Keratinocyte (primary cell): Measurements from ENCODE around the gene LDLRAD4. TPM values are rescaled to one million over a fixed set of nuclear protein-coding genes. Genes with fewer than 3 reads are reported as not detected.

Experiments
- DNase-seq: peaks from one replicate; pipeline ENCODE4 v3.0.0-alpha.2; 2011; ENCODE audit warnings: low read depth, missing footprints, low spot score
- FAIRE-seq: peaks from 2 replicates; lab custom pipeline; 2011; peaks lifted over from hg19 to GRCh38; lab: Jason Lieb, UNC
- H2AFZ ChIP-seq: 2 replicates; pipeline ENCODE4 v1.6.0; 2012; ENCODE audit warnings: low read length, control low read depth, inconsistent platforms; ENCODE audit not compliant: control insufficient read depth
- H3K27ac ChIP-seq: 2 replicates; pipeline ENCODE4 v1.5.1; 2011; ENCODE audit warnings: low read length; ENCODE audit not compliant: control insufficient read depth, insufficient read depth
- H3K27me3 ChIP-seq: 3 replicates; pipeline ENCODE4 v1.6.0; 2011; ENCODE audit warnings: low read length; ENCODE audit not compliant: control insufficient read depth, insufficient read depth; ENCODE audit errors: extremely low read depth
- H3K36me3 ChIP-seq, 2 experiments: 2 replicates in 1 of 2; 3 replicates in 1 of 2; pipeline ENCODE4 v1.5.1; 2011; ENCODE audit warnings: low read length in 2 of 2, mild to moderate bottlenecking in 1 of 2; ENCODE audit not compliant: control insufficient read depth in 2 of 2, insufficient read depth in 2 of 2; ENCODE audit errors: extremely low read depth in 1 of 2
- H3K4me1 ChIP-seq: 3 replicates; pipeline ENCODE4 v1.5.1; 2011; ENCODE audit warnings: low read length; ENCODE audit not compliant: control insufficient read depth, insufficient read depth; ENCODE audit errors: extremely low read depth
- H3K4me2 ChIP-seq: 3 replicates; pipeline ENCODE4 v1.6.0; 2011; ENCODE audit warnings: low read depth, low read length; ENCODE audit not compliant: control insufficient read depth, insufficient read depth; ENCODE audit errors: extremely low read depth
- H3K4me3 ChIP-seq, 3 experiments: fragments of 200-600 bp in 1 of 3; sonication (generic) in 1 of 3; 2 replicates in 2 of 3; 3 replicates in 1 of 3; pipeline ENCODE4 v1.5.1; 2011 to 2016; ENCODE audit warnings: low read length in 3 of 3, mild to moderate bottlenecking in 3 of 3, control low read depth in 2 of 3, inconsistent platforms in 1 of 3, low read depth in 1 of 3, mixed read lengths in 1 of 3, mixed run types in 1 of 3, moderate library complexity in 1 of 3; ENCODE audit not compliant: control insufficient read depth in 2 of 3, insufficient read depth in 2 of 3; ENCODE audit errors: extremely low read depth in 1 of 3
- H3K79me2 ChIP-seq: 2 replicates; pipeline ENCODE4 v1.6.0; 2012; ENCODE audit warnings: low read length; ENCODE audit not compliant: control insufficient read depth, insufficient read depth
- H3K9ac ChIP-seq: 3 replicates; pipeline ENCODE4 v1.6.0; 2011; ENCODE audit warnings: low read length; ENCODE audit not compliant: control insufficient read depth, insufficient read depth; ENCODE audit errors: extremely low read depth
- H3K9me1 ChIP-seq: 3 replicates; pipeline ENCODE4 v1.6.0; 2011; ENCODE audit warnings: low read length; ENCODE audit not compliant: control insufficient read depth, insufficient read depth; ENCODE audit errors: extremely low read depth
- H3K9me3 ChIP-seq: 2 replicates; pipeline ENCODE4 v1.5.1; 2012; ENCODE audit warnings: low read depth, low read length; ENCODE audit not compliant: control insufficient read depth
- H4K20me1 ChIP-seq: 3 replicates; pipeline ENCODE4 v1.6.0; 2011; ENCODE audit warnings: low read length; ENCODE audit not compliant: control insufficient read depth, insufficient read depth; ENCODE audit errors: extremely low read depth
- EZH2 ChIP-seq: IDR thresholded peaks from one replicate; pipeline ENCODE4 v1.6.1; 2012; ENCODE audit warnings: inconsistent platforms, mild to moderate bottlenecking, low read length, moderate library complexity
- dilution Hi-C: fragments of 300-500 bp; cut with MboI; formaldehyde crosslinking; loops from one replicate; pipeline ENCODE4 v1.7.0; 2020; ENCODE audit warnings: low sequenced_read_pairs; ENCODE audit not compliant: extremely low pct_ligation_motif_present
- polyA plus RNA-seq, 5 experiments: library from polyadenylated mRNA; depleted of rRNA in 3 of 5; stranded (reverse) in 3 of 5; stranded (forward) in 1 of 5; unstranded in 1 of 5; fragments of >200 nt; gene quantifications; 1 replicate in 1 of 5; 2 replicates in 3 of 5; 3 replicates in 1 of 5; pipeline versions ENCODE4 v1.2.1 to v1.2.3, GENCODE V29; 2011 to 2012; ENCODE audit warnings: missing spikeins in 2 of 5, low read depth in 1 of 5, low replicate concordance in 1 of 5
- TF ChIP-seq, protein P1 (sequence below), 3 experiments: IDR thresholded peaks in 1 of 3; conservative IDR thresholded peaks in 1 of 3; optimal IDR thresholded peaks in 1 of 3; 2 replicates in 2 of 3; 3 replicates in 1 of 3; pipeline versions ENCODE3 to v1.5.1; 2011; ENCODE audit warnings: low read length in 3 of 3, mild to moderate bottlenecking in 3 of 3, moderate library complexity in 2 of 3, control low read depth in 1 of 3, inconsistent platforms in 1 of 3; ENCODE audit not compliant: insufficient read depth in 2 of 3; ENCODE audit errors: extremely low read depth in 1 of 3

LDLRAD4 gene
- polyA plus RNA-seq, 1 donor (not counting 4 experiments of a cell fraction or from before 2014, with no cell fraction given): not detected

DNA sequence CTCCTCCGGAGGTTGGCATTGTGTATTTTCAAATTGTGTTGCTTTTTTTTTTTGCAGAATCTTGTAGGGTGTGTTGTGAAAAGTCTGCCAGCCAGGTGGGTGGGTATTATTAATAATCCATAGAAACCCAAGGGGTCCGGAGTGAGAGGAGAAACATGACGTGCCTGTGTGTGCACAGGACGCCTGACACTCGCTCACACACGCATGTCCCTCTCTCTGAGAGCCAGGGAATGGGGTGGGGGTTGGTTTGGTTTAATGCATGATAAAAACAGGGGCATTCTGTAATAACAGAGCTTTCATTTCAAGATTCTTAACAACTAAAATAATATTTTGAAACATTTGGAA is 283.0 kb downstream of the LDLRAD4 start:
- FAIRE-seq (no peak), DNase-seq (no peak)
- peaks cover 8% of the 10 kb centered on the region for H3K4me1 ChIP-seq
- H3K9ac ChIP-seq: no peak overlapping the region
- peaks cover 11% of the 10 kb centered on the region for H3K9me3 ChIP-seq
- H3K36me3 ChIP-seq: no peaks in the 10 kb centered on the region
- no peak overlapping the region for H3K4me3 ChIP-seq
- no peaks in the 10 kb centered on the region for H4K20me1 ChIP-seq
- H3K27me3 ChIP-seq: peaks cover 10% of the 10 kb centered on the region
- no peaks in the 10 kb centered on the region for H3K9me1 ChIP-seq
- H3K79me2 ChIP-seq: no peaks in the 10 kb centered on the region
- peak overlapping the region; percentile 10 for H2AFZ ChIP-seq
- H3K4me2 ChIP-seq: peak overlapping the region; percentile 24
- no peak overlapping the region for H3K27ac ChIP-seq
- dilution Hi-C loops: no loop called here
- TF ChIP-seq, protein P1, sequence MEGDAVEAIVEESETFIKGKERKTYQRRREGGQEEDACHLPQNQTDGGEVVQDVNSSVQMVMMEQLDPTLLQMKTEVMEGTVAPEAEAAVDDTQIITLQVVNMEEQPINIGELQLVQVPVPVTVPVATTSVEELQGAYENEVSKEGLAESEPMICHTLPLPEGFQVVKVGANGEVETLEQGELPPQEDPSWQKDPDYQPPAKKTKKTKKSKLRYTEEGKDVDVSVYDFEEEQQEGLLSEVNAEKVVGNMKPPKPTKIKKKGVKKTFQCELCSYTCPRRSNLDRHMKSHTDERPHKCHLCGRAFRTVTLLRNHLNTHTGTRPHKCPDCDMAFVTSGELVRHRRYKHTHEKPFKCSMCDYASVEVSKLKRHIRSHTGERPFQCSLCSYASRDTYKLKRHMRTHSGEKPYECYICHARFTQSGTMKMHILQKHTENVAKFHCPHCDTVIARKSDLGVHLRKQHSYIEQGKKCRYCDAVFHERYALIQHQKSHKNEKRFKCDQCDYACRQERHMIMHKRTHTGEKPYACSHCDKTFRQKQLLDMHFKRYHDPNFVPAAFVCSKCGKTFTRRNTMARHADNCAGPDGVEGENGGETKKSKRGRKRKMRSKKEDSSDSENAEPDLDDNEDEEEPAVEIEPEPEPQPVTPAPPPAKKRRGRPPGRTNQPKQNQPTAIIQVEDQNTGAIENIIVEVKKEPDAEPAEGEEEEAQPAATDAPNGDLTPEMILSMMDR (optimal IDR thresholded peaks at IDR 0.05 in 1 of 3, IDR thresholded peaks at IDR 0.05 in 1 of 3, conservative IDR thresholded peaks at IDR 0.05 in 1 of 3; ENCODE audit: extremely low read depth in 1 of 3, insufficient read depth in 2 of 3, low read length in 3 of 3): no peak
- no peak for TF ChIP-seq EZH2

DNA sequence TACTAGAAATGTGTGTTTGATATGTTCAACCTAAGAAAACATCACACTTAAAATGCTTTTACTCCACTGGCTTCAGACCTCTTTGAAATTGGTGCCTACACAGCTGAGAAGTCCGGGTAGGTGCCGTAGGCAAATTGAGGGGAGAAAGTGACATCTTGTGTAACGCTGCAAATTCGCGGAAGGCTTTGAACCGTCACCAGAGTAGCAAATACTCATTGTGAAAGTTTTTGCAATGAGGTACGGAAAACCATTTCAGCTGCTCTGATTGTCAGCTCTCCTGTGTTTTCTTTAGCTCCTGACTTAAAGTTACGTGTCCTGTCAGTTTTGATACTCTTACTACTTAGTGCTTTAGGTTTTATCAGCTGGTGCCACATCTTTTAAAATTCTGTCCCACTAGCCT is 283.3 kb downstream of the LDLRAD4 start:
- Histone ChIP-seq H3K4me3 (no peak overlapping the region), H3K79me2 (no peaks in the 10 kb centered on the region), H2AFZ (no peak overlapping the region), H3K36me3 (no peaks in the 10 kb centered on the region), H3K27me3 (peaks cover 10% of the 10 kb centered on the region), H3K9me1 (no peaks in the 10 kb centered on the region), H3K4me1 (peaks cover 8% of the 10 kb centered on the region), H3K4me2 (no peak overlapping the region), H3K9ac (no peak overlapping the region), H4K20me1 (no peaks in the 10 kb centered on the region), H3K27ac (no peak overlapping the region), H3K9me3 (peaks cover 11% of the 10 kb centered on the region)
- no peak for DNase-seq
- no peak for FAIRE-seq
- TF ChIP-seq, protein P1 (optimal IDR thresholded peaks at IDR 0.05 in 1 of 3, IDR thresholded peaks at IDR 0.05 in 1 of 3, conservative IDR thresholded peaks at IDR 0.05 in 1 of 3; ENCODE audit: extremely low read depth in 1 of 3, insufficient read depth in 2 of 3, low read length in 3 of 3): no peak
- TF ChIP-seq EZH2: no peak
- dilution Hi-C loops: no loop called here
